ENCODE results near the gene FOXO3.

Gene FOXO3

DNA sequence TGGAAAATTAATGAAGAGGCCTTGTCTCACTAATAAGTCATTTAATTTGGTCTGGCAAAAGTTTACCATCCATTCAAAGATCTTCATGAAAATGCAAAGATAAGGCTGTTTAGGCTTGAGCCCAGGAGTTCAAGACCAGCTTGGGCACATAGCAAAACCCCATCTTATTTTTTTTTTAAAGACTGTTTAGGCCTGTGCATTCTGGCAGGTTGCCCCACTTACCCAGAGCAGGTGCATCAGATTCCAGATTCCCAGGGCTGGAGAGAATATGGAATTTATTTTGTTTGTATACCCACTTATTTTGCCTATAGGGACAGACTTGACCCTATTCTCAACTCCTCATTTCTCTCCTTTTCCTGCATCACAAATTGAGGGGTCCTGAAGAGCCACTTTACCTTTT lies 5.7 kb downstream of the FOXO3 start:
- TF ChIP-seq, protein P1, sequence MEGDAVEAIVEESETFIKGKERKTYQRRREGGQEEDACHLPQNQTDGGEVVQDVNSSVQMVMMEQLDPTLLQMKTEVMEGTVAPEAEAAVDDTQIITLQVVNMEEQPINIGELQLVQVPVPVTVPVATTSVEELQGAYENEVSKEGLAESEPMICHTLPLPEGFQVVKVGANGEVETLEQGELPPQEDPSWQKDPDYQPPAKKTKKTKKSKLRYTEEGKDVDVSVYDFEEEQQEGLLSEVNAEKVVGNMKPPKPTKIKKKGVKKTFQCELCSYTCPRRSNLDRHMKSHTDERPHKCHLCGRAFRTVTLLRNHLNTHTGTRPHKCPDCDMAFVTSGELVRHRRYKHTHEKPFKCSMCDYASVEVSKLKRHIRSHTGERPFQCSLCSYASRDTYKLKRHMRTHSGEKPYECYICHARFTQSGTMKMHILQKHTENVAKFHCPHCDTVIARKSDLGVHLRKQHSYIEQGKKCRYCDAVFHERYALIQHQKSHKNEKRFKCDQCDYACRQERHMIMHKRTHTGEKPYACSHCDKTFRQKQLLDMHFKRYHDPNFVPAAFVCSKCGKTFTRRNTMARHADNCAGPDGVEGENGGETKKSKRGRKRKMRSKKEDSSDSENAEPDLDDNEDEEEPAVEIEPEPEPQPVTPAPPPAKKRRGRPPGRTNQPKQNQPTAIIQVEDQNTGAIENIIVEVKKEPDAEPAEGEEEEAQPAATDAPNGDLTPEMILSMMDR (IDR thresholded peaks at IDR 0.05; ENCODE audit: insufficient read depth, low read depth, low read length, missing control alignments), result no peak
- no peak for DNase-seq (ENCODE audit: low read depth)
- H3K4me3 ChIP-seq (ENCODE audit: low read length), result no peak overlapping the region

DNA sequence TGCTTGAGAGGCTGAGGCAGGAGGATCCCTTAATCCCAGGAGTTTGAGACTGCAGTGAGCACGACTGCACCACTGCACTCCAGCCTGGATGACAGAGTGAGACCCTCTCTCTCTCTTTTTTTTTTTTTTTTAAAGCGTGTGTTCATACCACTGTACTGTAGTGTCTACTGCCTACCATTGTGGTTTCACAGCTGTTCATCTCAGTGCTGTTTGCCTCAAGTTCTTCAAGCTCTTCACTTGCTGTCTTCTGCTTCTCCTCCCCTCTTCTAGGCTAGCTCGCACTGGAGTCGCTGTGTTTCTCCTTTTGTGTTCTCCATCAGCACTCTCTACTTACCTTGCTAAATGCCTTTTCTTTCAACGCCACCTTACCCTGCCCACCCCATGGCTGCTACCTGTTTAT lies 7.4 kb downstream of the FOXO3 start:
- no peak for DNase-seq (ENCODE audit: low read depth)
- no peak overlapping the region for H3K4me3 ChIP-seq (ENCODE audit: low read length)
- TF ChIP-seq, protein P1 (IDR thresholded peaks at IDR 0.05; ENCODE audit: insufficient read depth, low read depth, low read length, missing control alignments), result no peak

DNA sequence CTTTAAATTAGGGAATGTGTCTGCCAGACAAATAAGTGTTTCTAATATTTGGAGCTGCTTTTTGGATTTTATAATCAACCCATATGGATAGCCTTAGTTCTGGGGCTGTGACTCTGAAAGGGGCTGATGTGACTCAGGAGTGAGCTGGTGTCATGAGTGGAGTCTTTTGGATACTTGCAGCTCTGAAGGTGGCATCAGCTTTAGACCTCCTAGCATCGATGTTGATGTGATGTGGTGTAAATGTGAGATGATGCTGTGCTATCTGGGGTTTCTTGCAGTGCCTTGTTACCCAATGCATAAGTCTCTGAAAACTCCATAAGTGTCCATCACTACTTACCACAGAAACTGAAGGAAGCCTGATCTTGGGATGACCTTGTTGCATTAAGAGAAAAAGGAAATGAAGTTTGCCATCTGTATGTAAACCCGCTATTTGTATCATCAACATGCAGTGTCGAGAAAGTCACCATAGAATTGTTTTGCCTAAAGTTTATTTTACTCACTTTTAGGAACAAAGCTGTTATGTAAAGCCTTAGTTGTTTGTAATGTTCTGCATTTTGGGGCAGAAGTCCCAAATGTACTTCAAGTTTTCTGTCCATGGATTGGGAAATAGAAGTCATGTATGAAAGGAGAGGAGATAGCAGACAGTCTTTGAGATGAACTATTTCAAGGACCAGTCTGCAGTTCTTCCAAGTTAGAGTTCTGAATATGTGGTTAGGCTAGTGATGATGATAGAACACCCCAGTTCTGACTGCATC lies 8.0 kb downstream of the FOXO3 start:
- TF ChIP-seq, protein P1 (IDR thresholded peaks at IDR 0.05; ENCODE audit: insufficient read depth, low read depth, low read length, missing control alignments), result no peak
- DNase-seq (ENCODE audit: low read depth), result no peak
- H3K4me3 ChIP-seq (ENCODE audit: low read length), result no peak overlapping the region

GRCh38 chr6:108570517-108570916 lies 9.8 kb downstream of the FOXO3 start:
- no peak for DNase-seq (ENCODE audit: low read depth)
- TF ChIP-seq, protein P1 (IDR thresholded peaks at IDR 0.05; ENCODE audit: insufficient read depth, low read depth, low read length, missing control alignments), result no peak
- H3K4me3 ChIP-seq (ENCODE audit: low read length), result no peak overlapping the region

GRCh38 chr6:108574457-108575141 lies 13.9 kb downstream of the FOXO3 start:
- no peak for DNase-seq (ENCODE audit: low read depth)
- H3K4me3 ChIP-seq (ENCODE audit: low read length), result no peak overlapping the region
- TF ChIP-seq, protein P1 (IDR thresholded peaks at IDR 0.05; ENCODE audit: insufficient read depth, low read depth, low read length, missing control alignments), result no peak

GRCh38 chr6:108575905-108576494 lies 15.3 kb downstream of the FOXO3 start:
- no peak for DNase-seq (ENCODE audit: low read depth)
- TF ChIP-seq, protein P1 (IDR thresholded peaks at IDR 0.05; ENCODE audit: insufficient read depth, low read depth, low read length, missing control alignments), result no peak
- H3K4me3 ChIP-seq (ENCODE audit: low read length), result no peak overlapping the region
